GM21515 (cell line): Measurements from ENCODE around the gene RIC8A.

Experiments
- ATAC-seq: cut with Tn5 transposase; IDR thresholded peaks from one replicate; pipeline ENCODE4 v1.9.1; 2021; ENCODE audit not compliant: unreplicated experiment

RIC8A gene

GRCh38 chr11:203945-204586 lies 3.4 kb upstream of the RIC8A start:
- ATAC-seq: no peak

GRCh38 chr11:204587-205109 lies 2.9 kb upstream of the RIC8A start:
- no peak for ATAC-seq

GRCh38 chr11:205221-206001 lies 2.1 kb upstream of the RIC8A start:
- ATAC-seq: no peak

GRCh38 chr11:206002-206384 lies 1.5 kb upstream of the RIC8A start:
- ATAC-seq: no peak

GRCh38 chr11:206526-207207 lies 841 bp upstream of the RIC8A start:
- ATAC-seq: no peak

- ATAC-seq: no peak
Measured at GRCh38 chr11:207863-208180, 314 bp downstream of the RIC8A start.

GRCh38 chr11:208181-208916 lies 841 bp downstream of the RIC8A start:
- peak; percentile 30 for ATAC-seq

- no peak for ATAC-seq
Measured at GRCh38 chr11:208917-209260, 1.4 kb downstream of the RIC8A start.

GRCh38 chr11:209275-210121 lies 2.0 kb downstream of the RIC8A start:
- no peak for ATAC-seq

- ATAC-seq: no peak
Measured at GRCh38 chr11:210122-210802, 2.8 kb downstream of the RIC8A start.

- ATAC-seq: no peak
Measured at GRCh38 chr11:210803-211180, 3.3 kb downstream of the RIC8A start.

GRCh38 chr11:211295-211694 lies 3.8 kb downstream of the RIC8A start:
- no peak for ATAC-seq

GRCh38 chr11:211741-212140 lies 4.2 kb downstream of the RIC8A start:
- no peak for ATAC-seq

GRCh38 chr11:212150-213100 lies 4.9 kb downstream of the RIC8A start:
- no peak for ATAC-seq

- no peak for ATAC-seq
Measured at GRCh38 chr11:213111-213510, 5.6 kb downstream of the RIC8A start.

GRCh38 chr11:214083-214482 lies 6.6 kb downstream of the RIC8A start:
- no peak for ATAC-seq

- no peak for ATAC-seq
Measured at GRCh38 chr11:215581-216037, 8.1 kb downstream of the RIC8A start.

- no peak for ATAC-seq
Measured at GRCh38 chr11:216081-216974, 8.8 kb downstream of the RIC8A start.
